Hepatocyte (in vitro differentiated cells): Measurements from ENCODE around the gene CRLF3. TPM values are rescaled to one million over a fixed set of nuclear protein-coding genes. Genes with fewer than 3 reads are reported as not detected.
A peak's percentile ranks its signal among the peaks of the same experiment; 100 is the strongest.
"Not testable (repeated sequence)": the region's sequence is repeated elsewhere in the genome, so short reads cannot be mapped to it uniquely, and the experiment has no call there.

ENCODE experiments used
- DNase-seq: peaks from one replicate; pipeline ENCODE4 v3.0.0-alpha.2; 2016; ENCODE audit warnings: low spot score
- H2AFZ ChIP-seq: fragments of 200-600 bp; sonication (generic); 2 replicates; pipeline ENCODE4 v1.6.0; 2016; ENCODE audit warnings: antibody characterized with exemption, mild to moderate bottlenecking
- H3K27ac ChIP-seq: fragments of 200-600 bp; sonication (generic); 2 replicates; pipeline ENCODE4 v1.5.1; 2016; ENCODE audit warnings: mild to moderate bottlenecking
- H3K27me3 ChIP-seq: fragments of 200-600 bp; sonication (generic); 2 replicates; pipeline ENCODE4 v1.6.1; 2016
- H3K36me3 ChIP-seq: fragments of 200-600 bp; sonication (generic); replicated peaks from 2 replicates; pipeline ENCODE4 v1.5.1; 2016; ENCODE audit warnings: low read depth; ENCODE audit not compliant: insufficient read depth
- H3K4me1 ChIP-seq: fragments of 200-600 bp; sonication (generic); 2 replicates; pipeline ENCODE4 v1.5.1; 2016; ENCODE audit warnings: mild to moderate bottlenecking, moderate library complexity; ENCODE audit not compliant: insufficient read depth
- H3K4me2 ChIP-seq: fragments of 200-600 bp; sonication (generic); 2 replicates; pipeline ENCODE4 v1.6.0; 2016
- H3K4me3 ChIP-seq: fragments of 200-600 bp; sonication (generic); 2 replicates; pipeline ENCODE4 v1.5.1; 2016; ENCODE audit warnings: mild to moderate bottlenecking
- H3K79me2 ChIP-seq: fragments of 200-600 bp; sonication (generic); 2 replicates; pipeline ENCODE4 v1.6.0; 2017; ENCODE audit warnings: mild to moderate bottlenecking
- H3K9me2 ChIP-seq: fragments of 200-600 bp; sonication (generic); replicated peaks from 2 replicates; pipeline ENCODE4 v1.6.0; 2017; ENCODE audit warnings: mild to moderate bottlenecking; ENCODE audit not compliant: insufficient read depth
- H3K9me3 ChIP-seq: fragments of 200-600 bp; sonication (generic); 2 replicates; pipeline ENCODE4 v1.5.1; 2016; ENCODE audit warnings: low read depth, mild to moderate bottlenecking
- H4K20me1 ChIP-seq: fragments of 200-600 bp; sonication (generic); 2 replicates; pipeline ENCODE4 v1.6.0; 2016; ENCODE audit warnings: mild to moderate bottlenecking; ENCODE audit not compliant: insufficient read depth, poor library complexity, severe bottlenecking
- WGBS: methylation state at CpG from one replicate; pipeline ENCODE4 v1.1.6; 2016; ENCODE audit warnings: low lambda C conversion rate; ENCODE audit errors: missing lambda C conversion rate; 5-methylcytosine and 5-hydroxymethylcytosine counted together
- polyA plus RNA-seq: library from polyadenylated mRNA; unstranded; fragments of >200 nt; fragmentation: Nextera tagmentation; extraction: Ambion mirVana; gene quantifications from 2 replicates; pipeline ENCODE4 v1.2.1, GENCODE V29; 2016
- small RNA-seq: library from RNA; depleted of rRNA; stranded (forward); fragments of <200 nt; gene quantifications from one replicate; pipeline ENCODE3, GENCODE V24; 2014
- total RNA-seq: library from RNA; depleted of rRNA; stranded (reverse); fragments of >200 nt; gene quantifications from 2 replicates; pipeline ENCODE4 v1.2.3, GENCODE V29; 2014

Gene CRLF3
- total and polyA plus RNA-seq, 2 experiments from 2014 or later: 8.4 to 8.7 TPM

GRCh38 chr17:30734153-30734552 is 90.3 kb downstream of the CRLF3 start:
- peak overlapping the region; percentile 40 for H3K4me2 ChIP-seq
- not testable (repeated sequence) for H3K4me3 ChIP-seq, H3K27me3 ChIP-seq, H3K27ac ChIP-seq, H3K9me3 ChIP-seq, H3K36me3 ChIP-seq, DNase-seq, H3K4me1 ChIP-seq, H2AFZ ChIP-seq, H3K9me2 ChIP-seq
- peaks cover 41% of the 10 kb centered on the region for H4K20me1 ChIP-seq
- peaks cover 79% of the 10 kb centered on the region for H3K79me2 ChIP-seq
- 93% methylated on average over 14 of the region's 14 CpGs for WGBS

Small RNA genes lying within 50 kb of the gene (small RNA-seq; reads per million reads assigned to genes)
- not detected for gene RNU6-298P

Other genes starting within 250 kb of the CRLF3 start
- gene ATAD5, start 7.3 kb upstream of the CRLF3 start, total RNA-seq: 2.0 and 3.2 TPM in 2 replicates
- 1.2 and 1.5 TPM in 2 replicates for gene ATAD5, start 7.3 kb upstream of the CRLF3 start, polyA plus RNA-seq
- gene TEFM, start 81.5 kb upstream of the CRLF3 start, total RNA-seq: 18.3 and 19.2 TPM in 2 replicates
- 14.2 and 21.3 TPM in 2 replicates for gene TEFM, start 81.5 kb upstream of the CRLF3 start, polyA plus RNA-seq
- 1.2 and 1.5 TPM in 2 replicates for gene ADAP2, start 97.3 kb upstream of the CRLF3 start, total RNA-seq
- gene ADAP2, start 97.3 kb upstream of the CRLF3 start, polyA plus RNA-seq: 0.61 and 0.70 TPM in 2 replicates
- gene RNF135, start 146.3 kb upstream of the CRLF3 start, total RNA-seq: 7.6 and 8.9 TPM in 2 replicates
- 10.1 and 16.7 TPM in 2 replicates for gene RNF135, start 146.3 kb upstream of the CRLF3 start, polyA plus RNA-seq